Activated CD4-positive, alpha-beta T cell treated with anti-CD3 and anti-CD28 coated beads, Interleukin-2, amount 10 ng/mL, durations not matched to agents 24 days and 14 days (primary cell): Measurements from ENCODE around the gene ANKS1B. TPM values are rescaled to one million over a fixed set of nuclear protein-coding genes. Genes with fewer than 3 reads are reported as not detected.
"Not testable (repeated sequence)": the region's sequence is repeated elsewhere in the genome, so short reads cannot be mapped to it uniquely, and the experiment has no call there.

Experiments used
- DNase-seq: peaks from one replicate; pipeline ENCODE4 v3.0.0; 2022
- H3K27ac Mint-ChIP-seq: one replicate; pipeline ENCODE4 v1.8.0; 2022; ENCODE audit warnings: mild to moderate bottlenecking, mixed read lengths
- H3K27me3 Mint-ChIP-seq: one replicate; pipeline ENCODE4 v1.8.0; 2022; ENCODE audit warnings: mixed read lengths
- H3K36me3 Mint-ChIP-seq: one replicate; pipeline ENCODE4 v1.8.0; 2022; ENCODE audit warnings: low read depth, mild to moderate bottlenecking, mixed read lengths
- H3K4me1 Mint-ChIP-seq: one replicate; pipeline ENCODE4 v1.8.0; 2021; ENCODE audit warnings: mixed read lengths
- H3K4me3 Mint-ChIP-seq: one replicate; pipeline ENCODE4 v1.8.0; 2022; ENCODE audit warnings: mild to moderate bottlenecking, moderate library complexity, mixed read lengths
- H3K9me3 Mint-ChIP-seq: one replicate; pipeline ENCODE4 v1.8.0; 2021; ENCODE audit warnings: mixed read lengths
- intact Hi-C: fragments of 100-400 bp; cut with micrococcal nuclease; formaldehyde crosslinking; loops from one replicate; pipeline ENCODE4 v1.15.1; 2023
- total RNA-seq: library from RNA; stranded (reverse); gene quantifications from 2 replicates; pipeline ENCODE4 v1.2.3, GENCODE V29; 2022

ANKS1B gene
- total RNA-seq, 1 donor from 2014 or later = 1.5 TPM

DNA sequence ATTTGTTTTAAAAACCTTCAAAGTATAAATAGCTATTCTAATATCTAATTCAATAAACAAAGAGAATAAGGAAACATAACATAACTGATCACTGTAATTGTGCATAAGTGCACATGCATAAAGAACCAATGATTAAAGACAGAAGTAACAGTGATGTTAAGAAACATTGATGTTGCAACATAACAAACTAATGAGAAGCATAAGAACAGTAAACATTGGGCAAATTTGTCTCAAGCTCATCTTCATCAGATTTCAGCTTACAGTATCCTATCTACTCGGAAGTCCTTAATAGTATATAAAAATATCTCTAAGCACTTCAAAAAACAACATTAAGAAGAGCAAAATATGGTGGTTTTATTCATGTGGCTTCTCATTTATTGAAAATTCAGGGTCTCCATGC lies 239.6 kb downstream of the ANKS1B start:
- Mint-ChIP-seq H3K4me1 (no peaks in the 10 kb centered on the region), H3K27me3 (no peaks in the 10 kb centered on the region), H3K4me3 (no peak overlapping the region), H3K36me3 (no peaks in the 10 kb centered on the region), H3K27ac (no peak overlapping the region), H3K9me3 (no peaks in the 10 kb centered on the region)
- DNase-seq = no peak
- intact Hi-C loops = no loop called here

GRCh38 chr12:99736760-99737269 lies 247.9 kb downstream of the ANKS1B start:
- H3K9me3 Mint-ChIP-seq = no peaks in the 10 kb centered on the region
- DNase-seq = no peak
- no peaks in the 10 kb centered on the region for H3K27me3 Mint-ChIP-seq
- no peaks in the 10 kb centered on the region for H3K36me3 Mint-ChIP-seq
- no peak overlapping the region for H3K4me3 Mint-ChIP-seq
- no peaks in the 10 kb centered on the region for H3K4me1 Mint-ChIP-seq
- intact Hi-C loops = no loop called here
- H3K27ac Mint-ChIP-seq = no peak overlapping the region

GRCh38 chr12:99732131-99732530 lies 252.6 kb downstream of the ANKS1B start:
- DNase-seq = no peak
- Mint-ChIP-seq H3K9me3 (peaks cover 3% of the 10 kb centered on the region), H3K36me3 (no peaks in the 10 kb centered on the region), H3K4me3 (no peak overlapping the region), H3K27me3 (no peaks in the 10 kb centered on the region), H3K4me1 (no peaks in the 10 kb centered on the region), H3K27ac (no peak overlapping the region)
- intact Hi-C loops = no loop called here

DNA sequence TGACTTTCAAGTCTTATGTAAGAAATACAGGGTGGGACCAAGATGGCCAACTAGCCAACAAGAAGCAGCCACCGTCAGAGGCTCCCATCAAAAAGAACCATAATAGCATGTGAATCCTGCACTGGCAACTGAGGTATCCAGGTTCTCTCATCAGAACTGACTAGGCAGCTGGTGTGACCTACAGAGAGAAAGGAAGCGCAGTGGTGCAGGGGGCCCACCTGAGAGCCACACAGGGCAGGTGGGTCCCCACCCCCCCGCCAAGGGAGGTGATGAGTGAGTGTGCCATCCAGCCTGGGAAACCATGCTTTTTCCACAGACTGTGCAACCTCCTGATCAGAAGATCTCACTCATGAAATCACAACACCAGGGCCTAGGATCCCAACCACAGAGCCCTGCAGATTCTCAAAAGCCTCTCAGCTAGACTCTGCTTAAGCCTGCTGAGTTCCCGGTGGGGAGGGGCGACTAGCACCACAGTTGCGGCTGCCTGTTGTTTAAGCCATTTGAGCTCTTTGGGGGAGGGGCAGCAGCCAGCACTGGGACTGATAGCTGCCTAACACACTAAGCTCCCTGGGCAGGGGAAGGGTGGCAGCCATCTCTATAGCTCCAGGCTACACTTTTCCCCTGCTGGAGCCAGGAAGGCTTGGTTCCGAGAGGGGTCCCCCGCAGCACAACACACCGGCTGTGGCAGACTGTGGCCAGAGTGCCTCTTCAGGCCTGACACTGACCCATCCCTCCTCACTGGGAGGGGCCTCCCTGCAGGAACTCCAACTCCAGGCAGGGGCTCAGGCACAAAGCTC lies 261.8 kb downstream of the ANKS1B start:
- H3K27ac Mint-ChIP-seq = no peak overlapping the region
- H3K4me1 Mint-ChIP-seq = no peaks in the 10 kb centered on the region
- no peaks in the 10 kb centered on the region for H3K27me3 Mint-ChIP-seq
- no peak overlapping the region for H3K4me3 Mint-ChIP-seq
- H3K36me3 Mint-ChIP-seq = no peaks in the 10 kb centered on the region
- intact Hi-C loops = no loop called here
- H3K9me3 Mint-ChIP-seq = no peaks in the 10 kb centered on the region
- no peak for DNase-seq

DNA sequence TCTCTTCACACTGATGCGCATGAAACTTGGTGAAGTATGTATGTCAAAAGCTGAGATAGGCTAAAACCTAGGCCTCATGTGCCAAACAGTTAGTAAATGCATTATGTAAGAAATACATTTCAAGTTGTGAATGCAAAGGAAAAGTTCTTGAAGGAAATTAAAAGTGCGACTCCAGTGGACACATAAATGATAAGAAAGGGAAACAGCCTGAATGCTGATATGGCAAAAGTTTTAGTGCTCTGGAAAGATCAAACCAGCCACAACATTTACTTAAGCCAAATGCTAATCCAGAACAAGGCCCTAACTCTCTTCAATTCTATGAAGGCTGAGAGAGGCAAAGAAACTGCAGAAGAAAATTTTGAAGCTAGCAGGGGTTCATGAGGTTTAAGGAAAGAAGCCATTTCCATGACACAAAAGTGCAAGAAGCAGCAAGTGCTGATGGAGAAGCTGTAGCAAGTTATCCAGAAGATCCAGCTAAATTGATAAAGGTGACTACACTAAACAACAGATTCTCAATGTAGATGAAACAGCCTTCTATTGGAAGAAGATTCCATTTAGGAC lies 262.9 kb downstream of the ANKS1B start:
- Mint-ChIP-seq H3K27me3 (no peaks in the 10 kb centered on the region), H3K4me1 (no peaks in the 10 kb centered on the region), H3K9me3 (peaks cover 2% of the 10 kb centered on the region), H3K36me3 (no peaks in the 10 kb centered on the region), H3K27ac (no peak overlapping the region), H3K4me3 (no peak overlapping the region)
- DNase-seq = no peak
- intact Hi-C loops = no loop called here

- H3K27me3 Mint-ChIP-seq, DNase-seq, H3K9me3 Mint-ChIP-seq, H3K27ac Mint-ChIP-seq, H3K36me3 Mint-ChIP-seq, intact Hi-C loops, H3K4me1 Mint-ChIP-seq, H3K4me3 Mint-ChIP-seq: not testable (repeated sequence)
Measured at GRCh38 chr12:99720083-99720465, 264.7 kb downstream of the ANKS1B start.

DNA sequence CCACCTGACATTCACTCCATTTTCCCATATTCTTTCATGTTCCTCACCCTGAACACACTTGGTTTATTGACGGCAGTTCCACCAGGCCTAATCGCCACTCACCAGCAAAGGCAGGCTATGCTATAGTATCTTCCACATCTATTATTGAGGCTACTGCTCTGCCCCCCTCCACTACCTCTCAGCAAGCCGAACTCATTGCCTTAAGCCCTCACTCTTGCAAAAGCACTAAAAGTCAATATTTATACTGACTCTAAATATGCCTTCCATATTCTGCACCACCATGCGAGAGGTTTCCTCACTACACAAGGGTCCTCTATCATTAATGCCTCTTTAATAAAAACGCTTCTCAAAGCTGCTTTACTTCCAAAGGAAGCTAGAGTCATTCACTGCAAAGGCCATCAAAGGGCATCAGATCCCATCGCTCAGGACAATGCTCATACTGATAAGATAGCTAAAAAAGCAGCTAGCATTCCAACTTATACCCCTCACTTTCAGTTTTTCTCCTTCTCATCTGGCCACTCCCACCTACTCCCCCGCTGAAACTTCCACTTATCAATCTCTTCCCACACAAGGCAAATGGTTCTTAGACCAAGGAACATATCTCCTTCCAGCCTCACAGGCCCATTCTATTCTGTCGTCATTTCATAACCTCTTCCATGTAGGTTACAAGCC lies 265.2 kb downstream of the ANKS1B start:
- H3K9me3 Mint-ChIP-seq, intact Hi-C loops, H3K36me3 Mint-ChIP-seq, H3K4me3 Mint-ChIP-seq, H3K4me1 Mint-ChIP-seq, DNase-seq, H3K27ac Mint-ChIP-seq, H3K27me3 Mint-ChIP-seq: not testable (repeated sequence)

GRCh38 chr12:99715841-99716510 lies 268.8 kb downstream of the ANKS1B start:
- H3K4me3 Mint-ChIP-seq, DNase-seq, H3K9me3 Mint-ChIP-seq, H3K27ac Mint-ChIP-seq, intact Hi-C loops, H3K4me1 Mint-ChIP-seq, H3K36me3 Mint-ChIP-seq, H3K27me3 Mint-ChIP-seq: not testable (repeated sequence)

DNA sequence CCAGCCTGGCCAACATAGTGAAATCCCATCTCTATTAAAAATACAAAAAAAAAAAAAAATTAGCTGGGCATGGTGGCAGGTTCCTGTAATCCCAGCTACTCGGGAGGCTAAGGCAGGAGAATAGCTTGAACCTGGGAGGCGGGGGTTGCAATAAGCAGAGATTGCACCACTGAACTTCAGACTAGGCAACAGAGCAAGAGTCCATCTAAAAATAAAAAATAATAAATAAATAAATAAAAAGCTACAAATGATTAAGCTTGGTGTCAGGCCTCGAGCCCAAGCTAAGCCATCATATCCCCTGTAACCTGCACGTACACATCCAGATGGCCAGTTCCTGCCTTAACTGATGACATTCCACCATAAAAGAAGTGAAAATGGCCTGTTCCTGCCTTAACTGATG lies 269.8 kb downstream of the ANKS1B start:
- H3K9me3 Mint-ChIP-seq, H3K4me1 Mint-ChIP-seq, H3K36me3 Mint-ChIP-seq, DNase-seq, H3K27me3 Mint-ChIP-seq, H3K27ac Mint-ChIP-seq, H3K4me3 Mint-ChIP-seq, intact Hi-C loops: not testable (repeated sequence)

GRCh38 chr12:99713946-99714520 lies 270.7 kb downstream of the ANKS1B start:
- DNase-seq = no peak

GRCh38 chr12:99712281-99712680 lies 272.5 kb downstream of the ANKS1B start:
- DNase-seq = no peak
- H3K4me3 Mint-ChIP-seq = no peak overlapping the region
- H3K4me1 Mint-ChIP-seq = no peaks in the 10 kb centered on the region
- intact Hi-C loops = no loop called here
- peaks cover 8% of the 10 kb centered on the region for H3K9me3 Mint-ChIP-seq
- no peak overlapping the region for H3K27ac Mint-ChIP-seq
- H3K27me3 Mint-ChIP-seq = no peaks in the 10 kb centered on the region
- H3K36me3 Mint-ChIP-seq = no peaks in the 10 kb centered on the region

More at GRCh38 chr12:99713946-99714520, 270.7 kb downstream of the ANKS1B start:
- Mint-ChIP-seq H3K9me3 (peaks cover 8% of the 10 kb centered on the region), H3K4me3 (no peak overlapping the region), H3K27me3 (no peaks in the 10 kb centered on the region), H3K27ac (no peak overlapping the region), H3K36me3 (no peaks in the 10 kb centered on the region), H3K4me1 (no peaks in the 10 kb centered on the region)
- intact Hi-C loops = no loop called here

DNA sequence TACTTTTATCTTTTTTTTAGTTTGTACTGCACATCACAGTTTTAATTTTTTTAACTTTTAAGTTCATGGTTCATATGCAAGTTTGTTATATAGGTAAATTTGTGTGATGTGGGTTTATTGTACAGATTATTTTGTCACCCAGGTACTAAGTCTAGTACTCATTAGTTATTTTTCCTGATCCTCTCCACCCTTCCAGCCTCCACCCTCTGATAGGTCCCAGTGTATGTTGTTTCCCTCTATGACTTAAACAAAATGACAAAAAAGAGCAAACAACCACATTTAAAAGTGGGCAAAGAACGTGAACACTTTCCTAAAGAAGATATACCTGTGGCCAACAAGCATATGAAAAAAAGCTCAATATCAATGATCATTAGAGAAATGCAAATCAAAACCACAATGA lies 273.5 kb downstream of the ANKS1B start:
- Mint-ChIP-seq H3K27me3 (no peaks in the 10 kb centered on the region), H3K27ac (no peak overlapping the region), H3K36me3 (no peaks in the 10 kb centered on the region), H3K9me3 (peaks cover under 1% of the 10 kb centered on the region), H3K4me3 (no peak overlapping the region), H3K4me1 (no peaks in the 10 kb centered on the region)
- intact Hi-C loops = no loop called here
- no peak for DNase-seq

DNA sequence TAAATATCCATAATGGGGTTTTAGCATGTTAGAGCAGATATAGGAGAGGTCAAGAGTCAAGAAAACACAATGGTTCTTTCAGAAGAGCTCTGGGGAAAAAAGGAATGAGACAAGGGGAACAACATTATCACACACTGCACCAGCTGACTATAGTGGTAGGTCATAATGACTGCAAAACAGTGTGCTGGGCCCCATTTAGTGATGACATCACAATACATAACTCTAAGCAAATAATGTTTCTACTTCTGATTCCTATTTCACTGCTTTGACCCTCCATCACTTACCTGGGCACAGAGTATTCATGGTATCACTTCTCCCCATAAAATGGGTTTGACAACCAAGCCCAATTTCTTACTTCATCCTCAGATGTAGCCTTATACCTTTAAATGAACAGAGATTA lies 275.1 kb downstream of the ANKS1B start:
- H3K27me3 Mint-ChIP-seq = no peaks in the 10 kb centered on the region
- no peak for DNase-seq
- no peaks in the 10 kb centered on the region for H3K4me1 Mint-ChIP-seq
- H3K4me3 Mint-ChIP-seq = no peak overlapping the region
- no peak overlapping the region for H3K27ac Mint-ChIP-seq
- intact Hi-C loops = no loop called here
- H3K9me3 Mint-ChIP-seq = no peaks in the 10 kb centered on the region
- no peaks in the 10 kb centered on the region for H3K36me3 Mint-ChIP-seq

DNA sequence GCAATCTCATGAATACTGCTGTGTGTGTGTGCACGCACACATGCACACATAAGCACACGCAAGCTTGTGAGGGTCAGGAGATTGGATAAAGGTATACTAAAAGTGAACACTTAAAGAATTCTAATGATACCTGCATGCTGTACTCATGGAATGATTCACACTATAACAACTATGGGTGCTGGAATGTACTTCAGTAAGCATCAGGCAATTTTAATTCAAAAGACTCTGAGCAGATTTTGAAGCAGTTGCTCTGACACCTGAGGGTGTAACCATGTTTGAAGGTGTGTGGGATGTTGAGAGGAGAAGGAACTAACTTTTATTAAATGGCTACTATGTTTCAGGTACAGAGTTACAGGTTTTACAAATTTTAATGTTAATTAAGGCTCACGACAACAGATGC lies 275.6 kb downstream of the ANKS1B start:
- Mint-ChIP-seq H3K4me1 (no peaks in the 10 kb centered on the region), H3K27ac (no peak overlapping the region), H3K36me3 (no peaks in the 10 kb centered on the region)

More for the DNA sequence above, 275.6 kb downstream of the ANKS1B start:
- Mint-ChIP-seq H3K9me3 (no peaks in the 10 kb centered on the region), H3K4me3 (no peak overlapping the region), H3K27me3 (no peaks in the 10 kb centered on the region)
- DNase-seq = no peak
- intact Hi-C loops = no loop called here
